Keratinocyte (primary cell): ENCODE measurements around the gene ILK. TPM values are rescaled to one million over a fixed set of nuclear protein-coding genes. Genes with fewer than 3 reads are reported as not detected.

Experiments
- DNase-seq: peaks from one replicate; pipeline ENCODE4 v3.0.0-alpha.2; 2011; ENCODE audit warnings: low read depth, missing footprints, low spot score
- FAIRE-seq: peaks from 2 replicates; lab custom pipeline; 2011; peaks lifted over from hg19 to GRCh38; lab: Jason Lieb, UNC
- H2AFZ ChIP-seq: 2 replicates; pipeline ENCODE4 v1.6.0; 2012; ENCODE audit warnings: low read length, control low read depth, inconsistent platforms; ENCODE audit not compliant: control insufficient read depth
- H3K27ac ChIP-seq: 2 replicates; pipeline ENCODE4 v1.5.1; 2011; ENCODE audit warnings: low read length; ENCODE audit not compliant: control insufficient read depth, insufficient read depth
- H3K27me3 ChIP-seq: 3 replicates; pipeline ENCODE4 v1.6.0; 2011; ENCODE audit warnings: low read length; ENCODE audit not compliant: control insufficient read depth, insufficient read depth; ENCODE audit errors: extremely low read depth
- H3K36me3 ChIP-seq, 2 experiments: 2 replicates in 1 of 2; 3 replicates in 1 of 2; pipeline ENCODE4 v1.5.1; 2011; ENCODE audit warnings: low read length in 2 of 2, mild to moderate bottlenecking in 1 of 2; ENCODE audit not compliant: control insufficient read depth in 2 of 2, insufficient read depth in 2 of 2; ENCODE audit errors: extremely low read depth in 1 of 2
- H3K4me1 ChIP-seq: 3 replicates; pipeline ENCODE4 v1.5.1; 2011; ENCODE audit warnings: low read length; ENCODE audit not compliant: control insufficient read depth, insufficient read depth; ENCODE audit errors: extremely low read depth
- H3K4me2 ChIP-seq: 3 replicates; pipeline ENCODE4 v1.6.0; 2011; ENCODE audit warnings: low read depth, low read length; ENCODE audit not compliant: control insufficient read depth, insufficient read depth; ENCODE audit errors: extremely low read depth
- H3K4me3 ChIP-seq, 3 experiments: fragments of 200-600 bp in 1 of 3; sonication (generic) in 1 of 3; 2 replicates in 2 of 3; 3 replicates in 1 of 3; pipeline ENCODE4 v1.5.1; 2011 to 2016; ENCODE audit warnings: low read length in 3 of 3, mild to moderate bottlenecking in 3 of 3, control low read depth in 2 of 3, inconsistent platforms in 1 of 3, low read depth in 1 of 3, mixed read lengths in 1 of 3, mixed run types in 1 of 3, moderate library complexity in 1 of 3; ENCODE audit not compliant: control insufficient read depth in 2 of 3, insufficient read depth in 2 of 3; ENCODE audit errors: extremely low read depth in 1 of 3
- H3K79me2 ChIP-seq: 2 replicates; pipeline ENCODE4 v1.6.0; 2012; ENCODE audit warnings: low read length; ENCODE audit not compliant: control insufficient read depth, insufficient read depth
- H3K9ac ChIP-seq: 3 replicates; pipeline ENCODE4 v1.6.0; 2011; ENCODE audit warnings: low read length; ENCODE audit not compliant: control insufficient read depth, insufficient read depth; ENCODE audit errors: extremely low read depth
- H3K9me1 ChIP-seq: 3 replicates; pipeline ENCODE4 v1.6.0; 2011; ENCODE audit warnings: low read length; ENCODE audit not compliant: control insufficient read depth, insufficient read depth; ENCODE audit errors: extremely low read depth
- H3K9me3 ChIP-seq: 2 replicates; pipeline ENCODE4 v1.5.1; 2012; ENCODE audit warnings: low read depth, low read length; ENCODE audit not compliant: control insufficient read depth
- H4K20me1 ChIP-seq: 3 replicates; pipeline ENCODE4 v1.6.0; 2011; ENCODE audit warnings: low read length; ENCODE audit not compliant: control insufficient read depth, insufficient read depth; ENCODE audit errors: extremely low read depth
- EZH2 ChIP-seq: IDR thresholded peaks from one replicate; pipeline ENCODE4 v1.6.1; 2012; ENCODE audit warnings: inconsistent platforms, mild to moderate bottlenecking, low read length, moderate library complexity
- dilution Hi-C: fragments of 300-500 bp; cut with MboI; formaldehyde crosslinking; loops from one replicate; pipeline ENCODE4 v1.7.0; 2020; ENCODE audit warnings: low sequenced_read_pairs; ENCODE audit not compliant: extremely low pct_ligation_motif_present
- polyA plus RNA-seq, 5 experiments: library from polyadenylated mRNA; depleted of rRNA in 3 of 5; stranded (reverse) in 3 of 5; stranded (forward) in 1 of 5; unstranded in 1 of 5; fragments of >200 nt; gene quantifications; 1 replicate in 1 of 5; 2 replicates in 3 of 5; 3 replicates in 1 of 5; pipeline versions ENCODE4 v1.2.1 to v1.2.3, GENCODE V29; 2011 to 2012; ENCODE audit warnings: missing spikeins in 2 of 5, low read depth in 1 of 5, low replicate concordance in 1 of 5
- TF ChIP-seq, protein P1 (sequence below), 3 experiments: IDR thresholded peaks in 1 of 3; conservative IDR thresholded peaks in 1 of 3; optimal IDR thresholded peaks in 1 of 3; 2 replicates in 2 of 3; 3 replicates in 1 of 3; pipeline versions ENCODE3 to v1.5.1; 2011; ENCODE audit warnings: low read length in 3 of 3, mild to moderate bottlenecking in 3 of 3, moderate library complexity in 2 of 3, control low read depth in 1 of 3, inconsistent platforms in 1 of 3; ENCODE audit not compliant: insufficient read depth in 2 of 3; ENCODE audit errors: extremely low read depth in 1 of 3

Gene ILK
- polyA plus RNA-seq, 1 donor (not counting 4 experiments of a cell fraction or from before 2014, with no cell fraction given) = 117 TPM

DNA sequence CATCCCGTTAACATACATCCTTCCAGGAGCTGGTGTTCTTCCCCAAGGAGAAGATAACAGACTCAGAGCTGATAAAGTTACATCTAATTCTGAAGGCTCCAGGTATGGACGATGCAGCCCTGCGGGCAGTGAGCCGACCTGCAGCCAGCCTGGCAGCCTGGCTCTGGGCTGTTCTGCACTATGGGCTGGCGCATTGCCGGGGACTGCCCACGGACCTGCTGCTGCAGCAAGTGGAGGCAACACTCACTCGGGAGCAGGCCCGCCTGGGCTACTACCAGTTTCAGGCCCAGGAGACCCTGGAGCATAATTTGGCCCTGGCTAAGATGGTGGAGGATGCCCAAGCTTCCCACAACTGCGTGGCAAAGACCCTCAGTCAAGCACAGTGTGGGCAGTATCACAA lies 39.9 kb upstream of the ILK start:
- DNase-seq = no peak
- dilution Hi-C loops = no loop called here
- H3K27me3 ChIP-seq = no peaks in the 10 kb centered on the region

DNA sequence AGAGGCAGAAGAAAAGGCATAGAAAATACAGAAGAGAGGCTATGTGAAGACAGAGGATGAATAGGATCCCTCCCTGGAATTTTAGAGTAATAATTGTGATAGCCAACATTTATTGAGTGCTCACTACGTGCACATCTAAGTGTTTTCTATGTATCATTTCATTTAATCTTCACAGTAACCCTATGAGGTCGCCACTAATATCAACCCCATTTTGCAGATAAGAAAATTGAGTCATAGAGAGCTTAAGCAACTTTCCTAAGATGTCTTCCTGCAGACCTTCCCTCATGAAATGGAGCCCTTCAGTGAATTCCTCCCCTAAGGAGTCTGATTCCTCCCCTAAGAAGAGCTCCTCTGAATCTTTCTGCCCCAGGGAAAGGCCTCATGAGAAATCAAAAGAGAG lies 38.2 kb upstream of the ILK start:
- no peak overlapping the region for H3K27ac ChIP-seq
- H2AFZ ChIP-seq = no peak overlapping the region
- H3K9me1 ChIP-seq = no peaks in the 10 kb centered on the region
- H3K79me2 ChIP-seq = no peaks in the 10 kb centered on the region
- H3K9ac ChIP-seq = no peak overlapping the region
- no peak overlapping the region for H3K4me3 ChIP-seq
- H3K27me3 ChIP-seq = no peaks in the 10 kb centered on the region
- no peak for DNase-seq
- TF ChIP-seq EZH2 = no peak
- TF ChIP-seq, protein P1, sequence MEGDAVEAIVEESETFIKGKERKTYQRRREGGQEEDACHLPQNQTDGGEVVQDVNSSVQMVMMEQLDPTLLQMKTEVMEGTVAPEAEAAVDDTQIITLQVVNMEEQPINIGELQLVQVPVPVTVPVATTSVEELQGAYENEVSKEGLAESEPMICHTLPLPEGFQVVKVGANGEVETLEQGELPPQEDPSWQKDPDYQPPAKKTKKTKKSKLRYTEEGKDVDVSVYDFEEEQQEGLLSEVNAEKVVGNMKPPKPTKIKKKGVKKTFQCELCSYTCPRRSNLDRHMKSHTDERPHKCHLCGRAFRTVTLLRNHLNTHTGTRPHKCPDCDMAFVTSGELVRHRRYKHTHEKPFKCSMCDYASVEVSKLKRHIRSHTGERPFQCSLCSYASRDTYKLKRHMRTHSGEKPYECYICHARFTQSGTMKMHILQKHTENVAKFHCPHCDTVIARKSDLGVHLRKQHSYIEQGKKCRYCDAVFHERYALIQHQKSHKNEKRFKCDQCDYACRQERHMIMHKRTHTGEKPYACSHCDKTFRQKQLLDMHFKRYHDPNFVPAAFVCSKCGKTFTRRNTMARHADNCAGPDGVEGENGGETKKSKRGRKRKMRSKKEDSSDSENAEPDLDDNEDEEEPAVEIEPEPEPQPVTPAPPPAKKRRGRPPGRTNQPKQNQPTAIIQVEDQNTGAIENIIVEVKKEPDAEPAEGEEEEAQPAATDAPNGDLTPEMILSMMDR (optimal IDR thresholded peaks at IDR 0.05 in 1 of 3, IDR thresholded peaks at IDR 0.05 in 1 of 3, conservative IDR thresholded peaks at IDR 0.05 in 1 of 3; ENCODE audit: extremely low read depth in 1 of 3, insufficient read depth in 2 of 3, low read length in 3 of 3) = no peak
- H3K36me3 ChIP-seq = peaks cover 0 to 1% of the 10 kb centered on the region in 2 experiments
- no peak overlapping the region for H3K4me2 ChIP-seq
- no peaks in the 10 kb centered on the region for H3K9me3 ChIP-seq
- no peaks in the 10 kb centered on the region for H4K20me1 ChIP-seq
- H3K4me1 ChIP-seq = peaks cover 5% of the 10 kb centered on the region
- FAIRE-seq = no peak
- dilution Hi-C loops = no loop called here

More for the DNA sequence above, 39.9 kb upstream of the ILK start:
- no peaks in the 10 kb centered on the region for H4K20me1 ChIP-seq
- H3K4me1 ChIP-seq = peaks cover 5% of the 10 kb centered on the region
- H3K9me1 ChIP-seq = no peaks in the 10 kb centered on the region
- no peak overlapping the region for H3K4me2 ChIP-seq
- H3K27ac ChIP-seq = no peak overlapping the region
- TF ChIP-seq EZH2 = no peak
- TF ChIP-seq, protein P1 (optimal IDR thresholded peaks at IDR 0.05 in 1 of 3, IDR thresholded peaks at IDR 0.05 in 1 of 3, conservative IDR thresholded peaks at IDR 0.05 in 1 of 3; ENCODE audit: extremely low read depth in 1 of 3, insufficient read depth in 2 of 3, low read length in 3 of 3) = no peak
- no peaks in the 10 kb centered on the region for H3K79me2 ChIP-seq
- H3K9ac ChIP-seq = no peak overlapping the region
- peaks cover 0 to 1% of the 10 kb centered on the region in 2 experiments for H3K36me3 ChIP-seq
- no peak overlapping the region for H3K4me3 ChIP-seq
- no peaks in the 10 kb centered on the region for H3K9me3 ChIP-seq
- no peak overlapping the region for H2AFZ ChIP-seq
- FAIRE-seq = no peak
